Activated effector memory CD4-positive, alpha-beta T cell treated with Interleukin-2 at 50 U/mL for 16 hours (primary cell): ENCODE results near the gene DCLK1.

Experiments used
- DNase-seq: peaks from one replicate; pipeline ENCODE4 v3.0.0-alpha.2; 2020

The DCLK1 gene

DNA sequence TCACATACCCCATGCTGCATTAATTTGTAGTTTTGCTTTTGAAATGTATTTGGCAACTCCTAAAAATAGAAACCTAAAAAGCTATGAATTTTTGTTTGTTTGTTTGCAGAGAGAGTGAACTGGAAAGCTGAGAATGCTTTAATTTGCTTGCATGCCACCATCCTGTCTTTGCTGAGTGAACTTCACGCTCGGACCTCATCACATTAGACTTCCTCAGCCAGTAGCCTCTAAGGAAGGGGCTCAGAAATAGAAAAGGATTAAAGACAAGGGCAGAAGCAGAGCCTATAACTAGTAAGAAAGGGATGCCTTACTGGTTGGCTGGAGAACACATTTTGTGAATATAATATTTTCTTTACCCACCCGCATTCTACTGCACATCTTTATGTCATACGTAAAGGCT lies 275.1 kb downstream of the DCLK1 start:
- no peak for DNase-seq

DNA sequence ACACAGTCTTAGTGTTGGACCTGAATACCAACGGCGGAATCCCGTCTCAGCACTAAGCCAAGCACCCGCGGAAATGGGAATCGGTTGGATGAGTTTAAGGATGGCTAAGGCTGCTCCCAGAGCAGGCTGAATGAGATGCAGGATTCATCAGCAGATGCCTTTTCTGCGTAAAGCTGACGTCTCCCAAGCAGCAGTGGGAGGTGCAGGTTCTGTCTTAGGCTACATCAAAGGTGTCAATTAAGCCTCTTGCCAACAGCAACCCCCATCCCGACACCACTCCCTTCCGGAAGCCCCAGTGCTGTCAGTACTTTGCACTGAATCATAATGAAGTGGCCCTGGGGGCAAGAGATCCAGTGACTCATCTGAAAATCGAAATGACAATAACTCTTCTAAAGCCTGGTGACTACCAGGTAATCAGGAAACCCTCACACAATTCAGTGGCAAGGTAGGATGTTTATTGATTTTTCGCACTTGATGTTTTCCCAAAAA lies 275.6 kb downstream of the DCLK1 start:
- DNase-seq: no peak

DNA sequence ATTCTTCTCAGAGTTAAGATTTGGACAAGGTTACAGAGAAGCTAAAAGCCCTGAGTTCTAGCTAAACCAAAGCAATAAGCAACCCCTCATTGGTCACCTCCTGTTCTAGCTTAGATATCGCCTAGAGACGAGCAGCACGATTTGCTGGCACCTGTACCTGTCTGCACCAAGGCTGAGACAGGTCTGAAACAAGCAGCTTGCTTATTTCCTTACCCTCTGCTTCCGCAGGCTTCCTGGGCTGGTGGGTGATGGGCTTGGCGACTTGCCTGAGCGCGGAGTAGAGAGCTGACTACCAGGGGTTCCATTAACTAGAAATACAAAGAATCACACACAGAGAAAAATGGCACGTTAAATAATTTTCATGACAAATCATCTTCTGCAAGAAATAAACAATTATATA lies 276.9 kb downstream of the DCLK1 start:
- no peak for DNase-seq

DNA sequence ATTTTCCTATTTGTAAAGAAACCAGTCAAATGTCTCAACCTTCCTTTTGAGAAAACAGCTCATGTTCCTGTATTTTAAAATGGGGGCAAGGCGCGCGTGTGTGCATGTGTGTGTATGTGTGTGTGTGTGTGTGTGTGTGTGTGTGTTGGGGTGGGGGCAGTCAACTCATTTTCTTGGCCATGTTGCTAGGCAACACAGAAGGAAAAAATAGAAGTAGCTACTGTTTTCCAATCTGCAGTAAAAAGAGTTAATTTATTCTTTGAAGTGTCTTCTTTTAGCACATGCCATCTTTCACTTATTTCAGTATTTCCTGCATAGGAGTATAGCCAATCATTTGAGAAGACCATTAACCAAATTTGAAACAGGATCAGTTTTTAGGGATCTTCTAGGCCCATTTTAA lies 279.3 kb downstream of the DCLK1 start:
- no peak for DNase-seq

DNA sequence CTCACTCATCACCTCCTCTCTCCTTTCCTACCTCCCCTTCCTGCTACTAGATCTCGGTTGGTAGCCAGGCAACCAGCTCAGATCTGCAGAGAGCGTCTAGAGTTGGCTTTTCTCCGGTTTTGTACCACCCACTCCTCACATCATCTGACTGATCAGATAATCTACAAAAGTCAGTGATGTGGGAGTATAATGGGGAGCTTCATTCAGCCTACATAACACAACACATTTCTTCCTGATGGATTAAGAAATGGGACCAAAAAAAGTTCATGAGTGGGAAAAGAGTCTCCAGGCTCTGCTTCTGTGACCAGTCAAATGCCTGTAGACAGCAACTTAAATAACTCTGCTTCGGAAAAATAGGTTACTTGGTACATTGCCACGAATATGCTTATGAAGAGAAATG lies 279.8 kb downstream of the DCLK1 start:
- DNase-seq: no peak

DNA sequence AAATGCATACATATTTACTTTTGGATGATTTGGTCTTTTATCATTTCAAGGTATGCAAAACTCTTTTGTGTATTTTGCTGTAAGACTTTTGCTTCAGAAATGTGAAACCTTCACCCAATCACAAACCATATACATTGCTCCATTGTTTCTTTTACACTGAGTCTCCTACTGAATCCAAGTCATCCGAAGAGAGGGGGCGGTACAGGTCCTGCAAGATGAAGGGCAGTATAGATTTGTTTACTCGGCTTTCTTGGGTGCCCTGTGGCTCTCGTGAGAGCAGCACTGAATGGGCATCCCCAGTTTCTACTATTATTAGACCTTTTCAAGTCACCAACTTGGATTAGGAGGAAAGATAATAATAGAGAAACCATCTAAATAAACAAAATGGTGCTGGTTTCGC lies 280.6 kb downstream of the DCLK1 start:
- no peak for DNase-seq

DNA sequence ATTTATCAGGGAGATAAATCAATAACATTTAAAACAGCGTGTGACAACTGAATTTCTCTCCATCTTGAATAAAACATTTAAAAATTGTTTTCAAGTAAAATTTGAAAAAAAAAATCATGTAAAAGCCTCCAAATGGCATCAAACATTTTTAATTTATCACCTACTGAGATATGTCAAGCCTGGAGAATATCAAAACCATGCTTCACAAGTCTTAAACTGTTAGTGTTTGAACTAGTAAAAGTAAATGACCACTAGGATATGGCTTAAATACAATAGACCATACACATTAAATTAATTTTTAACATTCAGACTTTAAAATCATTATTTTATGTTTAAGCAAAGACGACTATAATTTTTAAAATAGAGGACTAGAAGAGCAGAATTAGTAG lies 281.9 kb downstream of the DCLK1 start:
- no peak for DNase-seq

DNA sequence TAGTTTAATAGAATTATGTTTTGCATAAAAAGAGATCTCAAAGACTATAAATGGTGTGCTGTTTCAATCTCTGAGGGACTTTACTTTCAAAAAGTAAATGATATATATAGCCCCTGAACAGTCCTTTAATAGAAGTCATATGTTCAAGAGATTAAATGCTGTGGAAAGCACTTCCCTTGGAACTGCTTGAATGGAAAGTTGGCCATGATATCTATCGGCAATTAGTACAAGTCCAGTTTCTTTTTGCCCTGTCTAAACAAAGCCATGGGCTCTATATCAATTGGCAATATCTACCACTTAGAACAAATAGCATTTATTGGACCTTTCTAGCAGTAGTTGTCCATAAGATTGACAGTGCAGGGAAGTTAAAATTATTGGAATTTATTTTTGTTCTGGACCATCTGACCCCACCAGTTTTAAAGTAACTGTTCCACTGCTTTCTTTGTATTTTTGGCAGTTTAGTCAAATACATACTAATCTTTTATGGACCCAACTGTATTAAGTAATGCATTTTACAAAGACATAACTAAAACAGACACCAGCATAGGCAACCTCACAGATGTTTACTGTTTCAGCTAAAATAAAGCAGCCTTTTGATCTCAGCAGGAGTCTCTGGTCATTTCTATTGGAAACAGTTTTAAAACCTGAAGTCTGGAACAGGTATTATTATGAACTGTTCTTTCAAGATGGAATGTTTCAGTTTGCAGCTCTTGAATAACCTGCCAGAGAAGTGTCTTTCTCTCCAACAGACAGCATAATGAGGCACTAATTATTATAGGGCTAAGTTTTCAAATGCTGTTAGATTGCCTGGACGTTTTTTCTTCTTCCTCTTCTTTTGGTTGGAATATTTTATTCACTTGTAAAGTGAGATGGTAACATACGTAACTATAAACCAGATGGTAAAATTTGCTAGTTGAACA lies 282.6 kb downstream of the DCLK1 start:
- DNase-seq: no peak

DNA sequence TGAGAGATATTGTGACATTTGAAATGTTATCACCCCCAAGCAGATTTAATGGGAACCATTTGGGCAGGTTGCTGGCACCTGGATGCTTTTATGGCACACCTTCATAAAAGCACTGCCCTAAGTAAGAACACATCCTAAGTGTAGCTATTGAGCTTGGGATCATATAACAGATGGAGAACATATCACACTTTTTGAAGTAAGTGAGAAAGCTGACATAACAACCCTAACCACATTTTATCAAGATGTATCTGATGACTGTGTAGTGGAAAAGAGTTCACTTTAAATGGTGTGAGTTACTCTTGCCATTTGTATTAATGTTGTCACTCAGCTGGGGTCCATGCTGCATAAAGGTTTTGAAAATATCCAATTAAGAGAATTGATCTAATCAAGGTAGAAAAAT lies 287.9 kb downstream of the DCLK1 start:
- DNase-seq: no peak

DNA sequence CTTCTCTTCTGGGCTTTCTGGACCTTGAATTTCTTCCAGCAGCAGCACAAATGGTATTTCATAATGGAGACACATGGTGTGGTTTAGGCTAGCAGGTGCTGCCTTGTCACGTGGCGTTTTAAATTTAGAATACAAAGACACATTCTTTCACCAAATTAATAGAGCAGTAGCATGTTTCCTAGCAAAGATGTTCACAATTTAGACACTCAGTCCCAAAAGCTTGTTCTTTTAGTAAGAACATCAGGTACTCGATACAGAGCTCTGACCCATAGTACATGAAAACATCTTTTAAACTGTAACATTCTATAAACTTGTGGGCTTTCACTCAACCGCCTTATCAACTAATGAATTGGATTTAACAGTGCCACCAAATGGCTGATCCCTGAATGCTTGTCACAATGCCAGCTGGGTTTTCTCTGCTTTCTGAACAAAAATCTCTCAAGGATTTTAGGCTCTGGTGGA lies 290.1 kb downstream of the DCLK1 start:
- no peak for DNase-seq

DNA sequence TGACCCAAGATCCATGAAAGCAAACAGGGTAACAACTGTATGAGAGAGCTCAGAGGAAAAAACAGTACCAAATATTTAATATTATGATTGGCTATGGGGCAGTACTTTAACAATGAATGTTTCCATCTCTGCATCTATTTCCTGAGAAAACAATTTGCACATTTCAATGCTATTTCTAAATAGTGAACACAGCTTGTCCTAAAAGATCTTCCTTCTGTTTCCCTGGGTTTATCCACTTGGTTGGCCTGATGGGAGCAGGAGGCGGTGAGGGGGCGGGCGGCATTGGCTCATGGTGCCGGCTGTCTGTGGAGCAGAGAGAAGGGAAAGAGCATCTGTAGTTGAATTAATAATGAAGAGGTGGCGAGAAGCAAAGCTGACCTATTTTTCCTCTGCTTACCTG lies 291.4 kb downstream of the DCLK1 start:
- DNase-seq: no peak

DNA sequence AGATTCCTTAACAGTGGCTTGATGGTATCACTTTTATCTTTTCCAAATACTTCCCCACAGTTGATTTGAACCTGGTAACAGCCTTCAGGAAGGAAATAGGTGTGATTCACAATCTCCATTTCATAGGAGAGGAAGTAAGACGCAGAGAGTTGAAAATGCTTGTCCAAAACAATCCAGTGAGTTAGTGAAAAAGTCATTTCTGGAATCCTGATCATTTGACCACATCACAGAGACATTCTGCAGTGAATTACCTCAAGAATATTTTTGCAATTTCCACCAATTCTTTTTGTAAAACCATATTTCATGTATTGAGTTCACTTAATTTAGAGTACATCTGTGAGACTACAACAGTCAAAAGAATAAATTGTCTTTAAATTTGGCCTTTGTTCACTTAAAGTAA lies 292.8 kb downstream of the DCLK1 start:
- DNase-seq: no peak

DNA sequence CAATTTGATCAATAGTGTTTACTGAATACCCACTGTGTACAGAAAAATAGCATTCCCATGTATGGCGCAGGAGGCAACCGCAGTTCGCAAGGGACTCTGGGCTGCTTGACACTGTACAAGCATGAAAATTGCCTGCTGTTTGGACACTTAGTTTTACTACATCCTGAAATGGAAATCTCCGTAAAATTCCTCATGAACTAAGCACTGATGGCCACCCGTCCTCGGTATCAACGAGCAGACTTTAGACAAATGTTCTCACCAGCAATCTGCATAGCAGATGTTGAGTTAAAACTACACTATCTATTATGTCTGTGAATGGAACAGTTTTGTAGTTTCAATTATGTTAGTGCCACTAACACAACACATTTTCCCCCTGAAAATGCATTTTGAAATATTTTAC lies 294.7 kb downstream of the DCLK1 start:
- no peak for DNase-seq

DNA sequence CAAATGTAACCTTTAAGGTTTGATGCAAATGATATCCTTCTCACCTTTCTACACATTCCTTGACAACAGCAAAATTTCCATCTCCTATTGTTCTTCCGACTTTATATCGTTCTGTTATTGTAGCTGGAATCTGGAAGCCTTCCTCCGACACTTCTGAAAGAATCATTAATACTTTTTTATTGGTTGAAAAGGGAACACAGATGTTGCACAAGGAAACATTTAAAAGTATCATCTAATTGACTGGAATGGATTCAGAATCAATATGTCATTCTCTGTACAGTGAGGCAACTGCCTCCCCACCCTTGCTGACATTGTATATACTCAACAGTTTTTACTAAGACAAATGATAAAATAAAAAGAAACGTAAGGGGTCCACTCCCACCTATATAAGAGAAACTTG lies 295.2 kb downstream of the DCLK1 start:
- DNase-seq: no peak

DNA sequence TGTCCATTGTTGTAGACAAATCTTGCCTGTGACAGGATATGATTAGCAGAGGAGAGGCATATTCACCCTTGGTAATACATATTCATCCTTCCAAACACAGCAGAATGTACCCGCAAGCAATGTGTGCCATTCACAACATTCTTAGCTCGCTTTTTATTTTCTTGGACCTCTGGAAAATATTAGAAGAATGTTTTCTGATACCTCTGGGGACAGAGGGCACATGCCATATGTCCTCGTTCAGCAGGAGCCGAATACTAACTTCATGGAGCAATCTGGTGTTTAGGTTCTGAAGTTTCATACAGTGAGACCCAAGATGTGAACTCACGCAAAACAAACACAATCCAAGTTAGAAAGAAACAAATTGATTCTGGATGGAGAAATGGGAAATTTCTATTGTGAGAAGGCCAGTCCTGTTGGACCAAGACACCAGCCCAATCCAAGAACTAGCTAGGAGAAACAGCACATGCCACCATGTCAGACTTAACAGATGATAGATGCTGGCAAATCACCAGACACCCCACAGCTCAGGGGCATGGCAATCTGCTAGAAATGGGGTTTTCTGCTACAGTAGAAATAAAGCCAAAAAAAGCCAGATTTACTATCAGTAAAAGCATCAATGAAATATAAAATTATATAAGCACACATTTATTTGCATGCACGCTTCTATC lies 297.4 kb downstream of the DCLK1 start:
- no peak for DNase-seq

DNA sequence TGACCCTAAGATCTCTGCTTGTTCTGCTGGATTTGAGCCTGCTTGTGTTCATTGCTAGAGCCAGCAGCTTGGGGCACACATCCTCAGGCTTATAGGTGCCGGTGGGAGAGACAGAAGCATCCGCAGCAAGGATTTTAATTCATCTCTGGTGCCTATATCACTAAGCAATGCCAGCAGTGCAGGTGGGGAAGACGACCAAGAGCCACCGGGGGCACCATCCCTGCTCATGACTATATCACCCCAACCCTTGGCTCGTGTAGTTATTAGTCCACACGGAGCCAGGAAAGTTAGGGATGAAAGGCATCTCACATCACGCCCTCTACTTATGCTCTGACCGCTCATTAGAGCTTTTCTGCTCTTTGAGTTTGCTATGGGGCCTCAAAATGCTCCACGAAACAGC lies 298.2 kb downstream of the DCLK1 start:
- no peak for DNase-seq

DNA sequence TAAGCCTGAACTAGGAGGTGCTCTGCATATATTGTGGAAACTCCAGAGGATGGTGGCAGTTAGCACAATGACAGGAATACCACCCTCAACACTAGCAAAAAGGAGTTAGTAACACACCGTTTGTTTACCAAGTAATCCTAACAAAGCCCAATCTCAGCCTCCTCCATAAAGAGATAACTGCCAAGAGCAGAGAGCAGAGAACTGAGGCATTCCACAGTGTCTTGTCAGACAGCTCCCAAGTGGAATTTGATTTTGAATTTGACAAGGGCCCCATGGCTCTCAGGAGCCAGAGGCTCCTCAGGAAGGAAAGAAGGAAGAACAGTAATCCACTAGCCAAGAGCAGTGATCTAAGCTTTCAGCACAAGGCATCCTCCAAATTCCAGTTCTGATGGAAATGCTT lies 298.6 kb downstream of the DCLK1 start:
- DNase-seq: no peak

DNA sequence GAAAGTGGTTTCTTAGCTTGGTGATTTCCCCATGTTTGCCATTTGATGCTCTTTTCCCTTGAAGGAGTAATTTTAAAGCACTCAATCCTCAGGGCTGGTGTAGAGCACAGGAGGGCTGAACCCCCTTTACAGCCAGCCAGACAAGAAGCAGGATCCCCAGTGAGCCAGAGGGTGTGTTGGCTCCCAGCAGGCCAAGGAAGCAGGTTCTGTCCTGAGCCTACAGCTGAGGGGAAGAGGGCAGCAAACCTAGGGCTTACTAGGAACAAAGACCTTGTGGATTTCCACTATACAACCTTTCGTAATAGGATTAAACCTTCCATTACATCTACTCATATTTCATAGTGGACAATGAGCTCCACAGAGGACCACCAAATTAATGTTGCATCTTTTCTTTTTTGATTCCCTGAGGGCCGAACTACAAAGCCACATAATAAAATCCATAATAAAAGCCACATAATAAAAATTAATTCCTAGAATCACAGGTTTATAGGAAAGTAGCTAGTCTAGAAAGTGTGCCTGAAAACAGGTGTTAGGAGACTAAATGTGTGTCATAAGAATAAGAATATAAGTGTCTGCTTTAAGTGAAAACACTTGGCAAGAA lies 300.2 kb downstream of the DCLK1 start:
- DNase-seq: no peak

DNA sequence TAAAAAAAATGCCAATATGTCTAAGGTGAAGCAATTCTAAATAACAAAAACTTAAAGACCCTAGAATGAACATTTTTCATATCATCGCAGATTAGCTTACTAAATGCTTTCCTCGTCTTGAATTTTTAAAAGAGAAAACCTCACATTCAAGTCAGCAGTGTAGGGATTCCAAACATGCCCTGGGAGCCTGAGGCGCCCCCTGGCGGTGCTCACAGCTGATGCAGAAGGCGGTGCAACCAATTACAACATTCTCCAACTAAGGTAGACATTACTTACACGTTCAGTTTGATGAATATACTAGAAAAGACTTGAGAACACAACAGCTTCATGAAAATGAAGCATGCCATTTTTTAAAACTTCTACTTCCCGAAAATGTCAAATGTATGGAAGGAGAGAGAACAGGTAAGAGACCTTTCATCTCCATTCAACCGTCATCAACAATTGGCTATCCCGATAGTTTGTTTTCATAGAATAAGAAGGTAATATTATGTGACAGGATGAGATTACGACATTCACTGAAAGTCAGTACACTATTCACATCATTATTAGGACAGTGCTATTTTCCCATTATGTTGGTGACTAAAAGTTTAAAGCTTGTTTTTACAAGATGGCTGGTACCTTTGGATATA lies 304.4 kb downstream of the DCLK1 start:
- DNase-seq: no peak

DNA sequence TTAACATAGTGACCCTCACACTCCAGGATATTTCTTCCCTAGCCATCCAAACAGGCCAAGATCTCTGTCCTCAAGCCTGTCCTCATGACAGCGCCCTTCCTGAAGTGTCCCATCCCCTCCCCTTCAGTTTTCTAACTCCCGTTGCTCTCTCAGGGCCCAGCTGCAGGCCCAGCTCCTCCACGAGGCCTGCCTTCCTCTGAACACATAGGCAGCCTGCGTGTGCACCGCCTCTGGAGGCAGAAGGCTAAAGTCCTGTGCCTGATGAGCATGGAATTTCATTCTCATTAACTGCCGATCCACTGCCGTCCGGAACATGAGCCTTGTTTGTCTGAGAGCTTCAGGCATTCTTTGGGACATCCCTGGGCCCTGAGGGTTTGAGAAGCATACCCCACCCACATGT lies 306.4 kb downstream of the DCLK1 start:
- no peak for DNase-seq

DNA sequence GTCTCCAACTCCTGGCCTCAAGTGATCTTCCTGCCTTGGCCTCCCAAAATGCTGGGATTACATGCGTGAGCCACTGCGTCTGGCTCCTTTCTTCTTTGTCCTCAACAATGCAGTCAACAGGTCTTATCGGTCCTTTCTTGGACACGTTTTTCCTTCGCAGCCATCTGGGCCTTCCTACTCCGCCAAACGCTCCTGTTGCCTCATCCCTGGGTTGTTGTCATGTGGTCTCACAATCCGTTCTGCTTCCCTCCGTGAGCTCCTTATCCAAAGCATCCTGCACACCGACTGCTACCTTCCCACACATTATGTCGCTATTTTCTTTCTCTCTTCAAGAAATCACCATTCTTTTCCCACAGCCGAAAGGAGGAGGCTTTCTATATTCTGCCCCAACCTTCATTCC lies 306.8 kb downstream of the DCLK1 start:
- no peak for DNase-seq

DNA sequence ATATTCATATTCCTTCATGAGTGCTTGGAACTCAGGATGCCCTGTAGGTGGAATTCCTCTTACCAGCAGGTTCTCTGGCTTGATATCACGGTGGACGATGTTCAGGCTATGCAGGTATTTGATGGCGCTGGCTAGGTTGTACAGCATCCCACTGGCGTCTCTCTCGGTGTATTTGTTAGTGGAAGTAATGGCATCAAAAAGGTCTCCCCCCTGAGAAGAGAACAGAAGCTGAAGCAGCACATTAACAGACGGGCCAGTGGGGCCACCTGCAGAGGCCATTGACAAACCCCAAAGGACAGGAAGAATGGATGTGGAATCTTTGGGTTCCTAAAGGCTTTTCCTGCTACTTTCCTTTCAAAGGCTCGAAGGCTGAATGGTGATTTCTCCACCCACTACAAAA lies 308.5 kb downstream of the DCLK1 start:
- DNase-seq: no peak

DNA sequence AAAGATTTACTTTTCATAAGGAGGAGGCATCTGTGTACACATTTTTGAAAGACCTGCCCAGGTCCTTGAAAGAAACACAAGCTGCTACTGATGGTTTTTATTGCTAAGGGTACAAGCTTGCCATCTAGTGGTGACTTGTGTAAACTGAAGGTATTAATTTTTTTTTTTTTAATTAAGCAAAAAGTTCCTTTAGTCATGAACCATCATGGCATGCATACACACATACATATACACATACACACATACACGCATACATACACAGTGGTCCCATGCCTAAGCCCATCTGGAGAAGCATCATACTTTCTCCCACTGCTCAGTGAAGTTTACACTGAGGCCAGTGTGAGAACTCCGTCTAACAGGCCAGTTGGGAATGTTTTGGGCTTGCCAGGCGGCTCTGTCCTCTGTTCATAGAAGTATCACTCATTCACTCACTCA lies 312.5 kb downstream of the DCLK1 start:
- DNase-seq: no peak
